Glutamatergic neuron (in vitro differentiated cells): ENCODE data around the gene PHOX2B. TPM values are rescaled to one million over a fixed set of nuclear protein-coding genes. Genes with fewer than 3 reads are reported as not detected.

Source experiments
- DNase-seq: peaks from one replicate; pipeline ENCODE4 v3.0.0; 2022
- H3K27ac Mint-ChIP-seq: one replicate; pipeline ENCODE4 v1.8.0; 2020; ENCODE audit warnings: mild to moderate bottlenecking, mixed read lengths, inconsistent platforms; ENCODE audit not compliant: unreplicated experiment
- H3K27me3 Mint-ChIP-seq: one replicate; pipeline ENCODE4 v1.8.0; 2020; ENCODE audit warnings: mild to moderate bottlenecking, moderate library complexity, mixed read lengths, inconsistent platforms; ENCODE audit not compliant: unreplicated experiment
- H3K36me3 Mint-ChIP-seq: one replicate; pipeline ENCODE4 v1.8.0; 2020; ENCODE audit warnings: mild to moderate bottlenecking, mixed read lengths, inconsistent platforms; ENCODE audit not compliant: unreplicated experiment
- H3K4me1 Mint-ChIP-seq: one replicate; pipeline ENCODE4 v1.8.0; 2020; ENCODE audit warnings: mild to moderate bottlenecking, low read depth, mixed read lengths, inconsistent platforms; ENCODE audit not compliant: unreplicated experiment
- H3K4me3 Mint-ChIP-seq: one replicate; pipeline ENCODE4 v1.8.0; 2020; ENCODE audit warnings: mild to moderate bottlenecking, mixed read lengths, inconsistent platforms; ENCODE audit not compliant: unreplicated experiment
- H3K9me3 Mint-ChIP-seq: one replicate; pipeline ENCODE4 v1.8.0; 2020; ENCODE audit warnings: mild to moderate bottlenecking, moderate library complexity, mixed read lengths, inconsistent platforms; ENCODE audit not compliant: unreplicated experiment
- total RNA-seq: library from RNA; stranded (reverse); fragmentation: NEBNext Ultra II Directional; extraction: Animal tissue kit (Norgen Biotek cat#: 25700); gene quantifications from one replicate; pipeline ENCODE4 v1.2.1, GENCODE V29; 2021; ENCODE audit not compliant: unreplicated experiment
- TF ChIP-seq, protein P1 (sequence below): fragments of 200-600 bp; sonication (generic); IDR thresholded peaks from one replicate; pipeline ENCODE4 v1.5.0; 2021; ENCODE audit not compliant: partially characterized antibody, unreplicated experiment

The PHOX2B gene
- total RNA-seq, 1 donor from 2014 or later, result 101 TPM

DNA sequence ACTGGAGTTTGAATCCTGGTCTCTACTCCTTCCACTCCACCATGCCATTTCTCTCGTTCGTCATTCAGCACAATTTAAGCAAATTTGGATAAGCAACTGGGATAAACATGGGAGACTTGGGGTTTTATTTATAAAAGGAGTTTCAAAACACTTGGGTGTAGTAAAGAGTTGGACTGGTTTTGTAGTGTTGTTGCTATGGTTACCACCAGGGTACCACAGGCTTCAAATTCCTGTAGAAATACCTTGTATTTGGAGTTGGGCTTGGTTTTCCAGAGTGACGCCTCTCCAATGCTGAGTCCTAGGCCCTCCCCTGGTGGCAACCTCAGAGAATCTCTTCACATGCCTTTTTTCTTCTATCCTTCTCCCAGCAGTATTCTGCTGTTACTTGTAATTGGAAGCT lies 27.9 kb upstream of the PHOX2B start:
- H3K27me3 Mint-ChIP-seq, result peaks cover 2% of the 10 kb centered on the region
- no peak for DNase-seq
- peaks cover 1% of the 10 kb centered on the region for H3K9me3 Mint-ChIP-seq
- H3K4me1 Mint-ChIP-seq, result peaks cover 5% of the 10 kb centered on the region
- no peak overlapping the region for H3K4me3 Mint-ChIP-seq
- TF ChIP-seq, protein P1, sequence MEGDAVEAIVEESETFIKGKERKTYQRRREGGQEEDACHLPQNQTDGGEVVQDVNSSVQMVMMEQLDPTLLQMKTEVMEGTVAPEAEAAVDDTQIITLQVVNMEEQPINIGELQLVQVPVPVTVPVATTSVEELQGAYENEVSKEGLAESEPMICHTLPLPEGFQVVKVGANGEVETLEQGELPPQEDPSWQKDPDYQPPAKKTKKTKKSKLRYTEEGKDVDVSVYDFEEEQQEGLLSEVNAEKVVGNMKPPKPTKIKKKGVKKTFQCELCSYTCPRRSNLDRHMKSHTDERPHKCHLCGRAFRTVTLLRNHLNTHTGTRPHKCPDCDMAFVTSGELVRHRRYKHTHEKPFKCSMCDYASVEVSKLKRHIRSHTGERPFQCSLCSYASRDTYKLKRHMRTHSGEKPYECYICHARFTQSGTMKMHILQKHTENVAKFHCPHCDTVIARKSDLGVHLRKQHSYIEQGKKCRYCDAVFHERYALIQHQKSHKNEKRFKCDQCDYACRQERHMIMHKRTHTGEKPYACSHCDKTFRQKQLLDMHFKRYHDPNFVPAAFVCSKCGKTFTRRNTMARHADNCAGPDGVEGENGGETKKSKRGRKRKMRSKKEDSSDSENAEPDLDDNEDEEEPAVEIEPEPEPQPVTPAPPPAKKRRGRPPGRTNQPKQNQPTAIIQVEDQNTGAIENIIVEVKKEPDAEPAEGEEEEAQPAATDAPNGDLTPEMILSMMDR, result no peak
- no peak overlapping the region for H3K27ac Mint-ChIP-seq
- no peaks in the 10 kb centered on the region for H3K36me3 Mint-ChIP-seq

DNA sequence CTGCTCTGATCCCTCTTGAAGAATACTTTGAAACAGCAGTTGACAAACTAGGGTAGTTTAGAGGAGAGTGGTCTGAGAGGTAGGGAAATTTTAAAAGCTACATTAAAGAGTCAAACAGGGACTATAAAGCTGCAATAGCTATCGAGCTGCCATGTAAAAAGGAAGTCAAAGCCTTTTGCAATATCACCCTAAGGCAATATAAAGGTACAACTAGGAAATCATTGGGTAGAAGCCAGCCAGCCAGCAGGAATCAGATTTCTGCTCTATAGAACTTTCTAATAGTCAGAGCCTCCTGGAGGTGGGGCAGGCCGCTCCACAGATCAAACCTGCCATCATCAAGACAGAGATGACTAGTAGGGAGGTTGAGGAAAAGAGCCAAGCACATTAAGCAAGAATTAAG lies 15.2 kb upstream of the PHOX2B start:
- H3K36me3 Mint-ChIP-seq, result no peaks in the 10 kb centered on the region
- TF ChIP-seq, protein P1, result no peak
- H3K27ac Mint-ChIP-seq, result no peak overlapping the region
- H3K9me3 Mint-ChIP-seq, result peaks cover 2% of the 10 kb centered on the region
- no peak for DNase-seq
- H3K27me3 Mint-ChIP-seq, result no peaks in the 10 kb centered on the region
- peaks cover 3% of the 10 kb centered on the region for H3K4me1 Mint-ChIP-seq
- H3K4me3 Mint-ChIP-seq, result no peak overlapping the region

GRCh38 chr4:41758884-41759283 lies 10.4 kb upstream of the PHOX2B start:
- Mint-ChIP-seq H3K36me3 (peaks cover 3% of the 10 kb centered on the region), H3K27ac (no peak overlapping the region), H3K27me3 (peaks cover 4% of the 10 kb centered on the region), H3K9me3 (peaks cover 7% of the 10 kb centered on the region), H3K4me3 (no peak overlapping the region), H3K4me1 (peaks cover 27% of the 10 kb centered on the region)
- no peak for DNase-seq
- TF ChIP-seq, protein P1, result no peak

DNA sequence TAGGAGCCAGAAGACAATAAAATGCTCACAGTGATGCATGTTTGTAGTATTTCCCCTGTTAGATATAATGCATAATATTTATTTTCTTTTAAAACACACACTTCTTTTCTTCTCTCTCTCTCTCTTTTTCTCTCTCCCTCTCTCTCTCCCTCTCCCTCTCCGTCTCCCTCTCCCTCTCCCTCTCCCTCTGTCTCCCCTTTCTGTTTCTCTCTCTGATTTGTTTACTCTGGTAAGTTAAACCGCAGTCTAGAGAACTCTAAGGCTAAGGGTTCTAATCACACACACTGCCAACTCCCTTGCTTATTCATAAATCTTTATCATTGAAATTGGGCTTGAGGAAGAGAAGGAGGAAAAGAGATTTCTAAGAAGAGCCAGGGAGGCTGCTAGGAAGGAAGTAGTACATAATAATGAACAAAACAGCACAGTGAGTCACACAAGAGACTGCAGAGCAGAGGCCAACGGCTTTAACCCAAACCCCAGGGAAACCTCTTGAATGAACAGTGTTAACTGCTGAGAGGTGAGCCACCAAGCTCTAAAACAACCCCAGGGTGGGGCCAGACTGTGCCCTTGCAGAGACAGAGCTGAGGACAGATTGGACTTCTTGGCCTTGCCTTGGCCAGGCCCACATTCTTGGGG lies 9.1 kb upstream of the PHOX2B start:
- Mint-ChIP-seq H3K4me1 (peaks cover 33% of the 10 kb centered on the region), H3K27me3 (peaks cover 6% of the 10 kb centered on the region), H3K27ac (peak overlapping the region; percentile 6), H3K9me3 (peaks cover 10% of the 10 kb centered on the region), H3K4me3 (no peak overlapping the region), H3K36me3 (peaks cover 3% of the 10 kb centered on the region)
- DNase-seq, result no peak
- TF ChIP-seq, protein P1, result no peak

GRCh38 chr4:41753942-41754341 lies 5.4 kb upstream of the PHOX2B start:
- Mint-ChIP-seq H3K4me3 (peak overlapping the region; percentile 22), H3K9me3 (peaks cover 22% of the 10 kb centered on the region), H3K27me3 (peaks cover 27% of the 10 kb centered on the region), H3K4me1 (peaks cover 49% of the 10 kb centered on the region), H3K27ac (peak overlapping the region; percentile 79), H3K36me3 (peaks cover 3% of the 10 kb centered on the region)
- DNase-seq, result no peak
- TF ChIP-seq, protein P1, result no peak
